ENCODE results near the gene KCNMA1. TPM values are rescaled to one million over a fixed set of nuclear protein-coding genes. Genes with fewer than 3 reads are reported as not detected.

Gene KCNMA1
- polyA plus RNA-seq, 1 of the 3 experiments (the other 2 are of a cell fraction) = 107 TPM

DNA sequence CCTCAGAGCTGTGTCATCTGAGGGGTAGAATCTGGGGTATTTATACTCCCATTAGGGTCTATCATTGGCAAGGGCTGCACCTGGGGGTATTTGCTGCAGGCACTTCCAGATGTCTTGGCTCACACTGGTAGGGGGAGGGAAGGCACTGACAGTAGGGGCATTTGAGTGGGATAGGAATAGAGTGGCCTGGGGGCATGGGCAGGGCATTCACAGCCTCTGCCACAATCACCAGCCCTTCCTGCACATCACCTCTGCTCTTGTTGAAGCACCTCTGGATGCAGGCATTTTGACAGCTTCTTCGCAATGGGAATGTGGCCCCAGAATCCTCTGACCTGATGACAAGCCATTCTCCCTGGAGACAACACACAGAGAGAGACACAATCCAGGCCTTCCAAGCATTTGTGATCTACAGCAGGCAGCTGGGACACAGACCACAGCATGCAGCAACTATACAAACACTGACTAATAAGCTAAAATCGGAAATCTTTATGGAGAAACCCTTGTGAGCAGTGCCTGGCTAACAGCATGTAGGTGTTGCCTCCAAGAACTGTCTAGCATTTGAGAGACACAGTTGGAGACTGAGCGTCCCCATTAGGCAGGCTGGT is 178.5 kb downstream of the KCNMA1 start:
- Histone ChIP-seq H3F3A (replicated peaks; ENCODE audit: insufficient read depth) (no peaks in the 10 kb centered on the region), H3K27ac (ENCODE audit: low read depth in 2 of 2, low read length in 1 of 2) (no peak overlapping the region; a peak in 1 of 4 replicates), H3K4me1 (ENCODE audit: control insufficient read depth in 1 of 2, insufficient read depth in 2 of 2, low read depth in 1 of 2, low read length in 1 of 2) (peaks cover 0 to 18% of the 10 kb centered on the region in 2 experiments; a peak in 2 of 4 replicates), H3K9me2 (no peaks in the 10 kb centered on the region), H3K27me3 (ENCODE audit: insufficient read depth) (no peaks in the 10 kb centered on the region), H3K36me3 (replicated peaks in 1 of 2; ENCODE audit: control insufficient read depth in 1 of 2, insufficient read depth in 2 of 2, low read length in 1 of 2) (peaks cover 0 to 4% of the 10 kb centered on the region in 2 experiments), H4K20me1 (ENCODE audit: insufficient read depth) (no peaks in the 10 kb centered on the region), H2AFZ (ENCODE audit: low read depth) (no peak overlapping the region), H3K79me2 (ENCODE audit: insufficient read depth) (no peaks in the 10 kb centered on the region), H3K9me3 (no peaks in the 10 kb centered on the region), H3K4me3 (ENCODE audit: low read depth in 2 of 2, low read length in 1 of 2) (no peak overlapping the region), H3K4me2 (no peak overlapping the region), H3K9ac (no peak overlapping the region)
- POLR2A ChIA-PET = no interaction called here
- CTCF ChIA-PET = interaction anchor here (0.9 to 2.1 kb wide), 6 partner anchors 71 to 285 kb away, joined by 3 to 6 read pairs (median 4); partner anchors contain the start of gene KCNMA1
- TF ChIP-seq TCF12 (IDR thresholded peaks at IDR 0.05) (peak; percentile 59), CHD2 (IDR thresholded peaks at IDR 0.05; ENCODE audit: low read length, partially characterized antibody) (no peak)
- no peak for DNase-seq
- 74% methylated on average over 2 of the region's 3 CpGs for WGBS (ENCODE audit: low lambda C conversion rate)

DNA sequence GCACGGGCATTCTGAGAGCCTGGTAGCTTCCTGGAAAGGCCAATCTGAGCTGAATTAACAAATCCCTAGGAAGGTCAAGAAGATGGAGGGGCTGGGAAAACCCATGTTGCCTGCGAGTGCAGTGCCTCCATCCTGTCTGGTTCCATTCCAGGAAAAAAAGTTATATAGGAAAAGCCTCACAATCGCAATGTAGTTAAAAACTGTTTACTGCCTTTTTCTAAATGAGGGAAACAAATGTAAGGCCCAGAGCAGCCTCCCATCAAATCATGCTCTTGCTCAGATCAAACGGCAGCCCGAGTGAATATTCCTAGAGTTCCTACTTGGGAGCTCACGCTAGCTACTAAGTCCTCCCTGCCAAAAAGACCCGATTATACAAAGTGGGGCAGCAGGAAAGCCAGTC is 179.9 kb downstream of the KCNMA1 start:
- peaks cover 0 to 18% of the 10 kb centered on the region in 2 experiments; a peak in 2 of 4 replicates for H3K4me1 ChIP-seq (ENCODE audit: control insufficient read depth in 1 of 2, insufficient read depth in 2 of 2, low read depth in 1 of 2, low read length in 1 of 2)
- no peak overlapping the region for H2AFZ ChIP-seq (ENCODE audit: low read depth)
- no peaks in the 10 kb centered on the region for H3K27me3 ChIP-seq (ENCODE audit: insufficient read depth)
- no peaks in the 10 kb centered on the region for H3K9me2 ChIP-seq
- H3K9ac ChIP-seq = no peak overlapping the region
- H3F3A ChIP-seq (replicated peaks; ENCODE audit: insufficient read depth) = no peaks in the 10 kb centered on the region
- no peaks in the 10 kb centered on the region for H3K79me2 ChIP-seq (ENCODE audit: insufficient read depth)
- POLR2A ChIA-PET = no interaction called here
- no peaks in the 10 kb centered on the region for H4K20me1 ChIP-seq (ENCODE audit: insufficient read depth)
- H3K4me3 ChIP-seq (ENCODE audit: low read depth in 2 of 2, low read length in 1 of 2) = no peak overlapping the region
- WGBS (ENCODE audit: low lambda C conversion rate) = 97% methylated on average over 7 of the region's 7 CpGs
- DNase-seq = no peak
- H3K9me3 ChIP-seq = no peaks in the 10 kb centered on the region
- CTCF ChIA-PET = interaction anchor here (0.7 to 2.4 kb wide), 7 partner anchors 56 to 284 kb away, joined by 3 to 20 read pairs (median 4); no protein-coding TSS in a partner anchor
- no peak overlapping the region for H3K4me2 ChIP-seq
- no peak overlapping the region for H3K27ac ChIP-seq (ENCODE audit: low read depth in 2 of 2, low read length in 1 of 2)
- peaks cover 0 to 4% of the 10 kb centered on the region in 2 experiments for H3K36me3 ChIP-seq (replicated peaks in 1 of 2; ENCODE audit: control insufficient read depth in 1 of 2, insufficient read depth in 2 of 2, low read length in 1 of 2)
- TF ChIP-seq MXI1 (IDR thresholded peaks at IDR 0.05; ENCODE audit: low read depth, low read length) (no peak), TAF1 (IDR thresholded peaks at IDR 0.05; ENCODE audit: borderline replicate concordance, low read depth, low read length) (no peak), YY1 (IDR thresholded peaks at IDR 0.05; ENCODE audit: low read depth) (no peak), RCOR1 (IDR thresholded peaks at IDR 0.05; ENCODE audit: low read length) (no peak), CHD2 (IDR thresholded peaks at IDR 0.05; ENCODE audit: low read length, partially characterized antibody) (no peak), FOSL2 (IDR thresholded peaks at IDR 0.05; ENCODE audit: borderline replicate concordance, low read depth) (no peak), POLR2AphosphoS5 (IDR thresholded peaks at IDR 0.05; ENCODE audit: low read depth, low read length) (no peak), FOXJ3 (CRISPR knock-in tag; IDR thresholded peaks at IDR 0.05) (no peak), TEAD4 (IDR thresholded peaks at IDR 0.05; ENCODE audit: borderline replicate concordance, insufficient read depth) (no peak), JUND (IDR thresholded peaks at IDR 0.05) (no peak), ELF1 (IDR thresholded peaks at IDR 0.05) (no peak)
- TF ChIP-seq, protein P1, sequence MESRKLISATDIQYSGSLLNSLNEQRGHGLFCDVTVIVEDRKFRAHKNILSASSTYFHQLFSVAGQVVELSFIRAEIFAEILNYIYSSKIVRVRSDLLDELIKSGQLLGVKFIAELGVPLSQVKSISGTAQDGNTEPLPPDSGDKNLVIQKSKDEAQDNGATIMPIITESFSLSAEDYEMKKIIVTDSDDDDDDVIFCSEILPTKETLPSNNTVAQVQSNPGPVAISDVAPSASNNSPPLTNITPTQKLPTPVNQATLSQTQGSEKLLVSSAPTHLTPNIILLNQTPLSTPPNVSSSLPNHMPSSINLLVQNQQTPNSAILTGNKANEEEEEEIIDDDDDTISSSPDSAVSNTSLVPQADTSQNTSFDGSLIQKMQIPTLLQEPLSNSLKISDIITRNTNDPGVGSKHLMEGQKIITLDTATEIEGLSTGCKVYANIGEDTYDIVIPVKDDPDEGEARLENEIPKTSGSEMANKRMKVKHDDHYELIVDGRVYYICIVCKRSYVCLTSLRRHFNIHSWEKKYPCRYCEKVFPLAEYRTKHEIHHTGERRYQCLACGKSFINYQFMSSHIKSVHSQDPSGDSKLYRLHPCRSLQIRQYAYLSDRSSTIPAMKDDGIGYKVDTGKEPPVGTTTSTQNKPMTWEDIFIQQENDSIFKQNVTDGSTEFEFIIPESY (IDR thresholded peaks at IDR 0.05; ENCODE audit: borderline replicate concordance, low read depth) = no peak
- TF ChIP-seq, protein P2, sequence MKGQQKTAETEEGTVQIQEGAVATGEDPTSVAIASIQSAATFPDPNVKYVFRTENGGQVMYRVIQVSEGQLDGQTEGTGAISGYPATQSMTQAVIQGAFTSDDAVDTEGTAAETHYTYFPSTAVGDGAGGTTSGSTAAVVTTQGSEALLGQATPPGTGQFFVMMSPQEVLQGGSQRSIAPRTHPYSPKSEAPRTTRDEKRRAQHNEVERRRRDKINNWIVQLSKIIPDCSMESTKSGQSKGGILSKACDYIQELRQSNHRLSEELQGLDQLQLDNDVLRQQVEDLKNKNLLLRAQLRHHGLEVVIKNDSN (IDR thresholded peaks at IDR 0.05; ENCODE audit: borderline replicate concordance, low read depth) = no peak
- TF ChIP-seq, protein P3, sequence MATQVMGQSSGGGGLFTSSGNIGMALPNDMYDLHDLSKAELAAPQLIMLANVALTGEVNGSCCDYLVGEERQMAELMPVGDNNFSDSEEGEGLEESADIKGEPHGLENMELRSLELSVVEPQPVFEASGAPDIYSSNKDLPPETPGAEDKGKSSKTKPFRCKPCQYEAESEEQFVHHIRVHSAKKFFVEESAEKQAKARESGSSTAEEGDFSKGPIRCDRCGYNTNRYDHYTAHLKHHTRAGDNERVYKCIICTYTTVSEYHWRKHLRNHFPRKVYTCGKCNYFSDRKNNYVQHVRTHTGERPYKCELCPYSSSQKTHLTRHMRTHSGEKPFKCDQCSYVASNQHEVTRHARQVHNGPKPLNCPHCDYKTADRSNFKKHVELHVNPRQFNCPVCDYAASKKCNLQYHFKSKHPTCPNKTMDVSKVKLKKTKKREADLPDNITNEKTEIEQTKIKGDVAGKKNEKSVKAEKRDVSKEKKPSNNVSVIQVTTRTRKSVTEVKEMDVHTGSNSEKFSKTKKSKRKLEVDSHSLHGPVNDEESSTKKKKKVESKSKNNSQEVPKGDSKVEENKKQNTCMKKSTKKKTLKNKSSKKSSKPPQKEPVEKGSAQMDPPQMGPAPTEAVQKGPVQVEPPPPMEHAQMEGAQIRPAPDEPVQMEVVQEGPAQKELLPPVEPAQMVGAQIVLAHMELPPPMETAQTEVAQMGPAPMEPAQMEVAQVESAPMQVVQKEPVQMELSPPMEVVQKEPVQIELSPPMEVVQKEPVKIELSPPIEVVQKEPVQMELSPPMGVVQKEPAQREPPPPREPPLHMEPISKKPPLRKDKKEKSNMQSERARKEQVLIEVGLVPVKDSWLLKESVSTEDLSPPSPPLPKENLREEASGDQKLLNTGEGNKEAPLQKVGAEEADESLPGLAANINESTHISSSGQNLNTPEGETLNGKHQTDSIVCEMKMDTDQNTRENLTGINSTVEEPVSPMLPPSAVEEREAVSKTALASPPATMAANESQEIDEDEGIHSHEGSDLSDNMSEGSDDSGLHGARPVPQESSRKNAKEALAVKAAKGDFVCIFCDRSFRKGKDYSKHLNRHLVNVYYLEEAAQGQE (IDR thresholded peaks at IDR 0.05; ENCODE audit: low read depth, low read length) = no peak
- TF ChIP-seq, protein P4, sequence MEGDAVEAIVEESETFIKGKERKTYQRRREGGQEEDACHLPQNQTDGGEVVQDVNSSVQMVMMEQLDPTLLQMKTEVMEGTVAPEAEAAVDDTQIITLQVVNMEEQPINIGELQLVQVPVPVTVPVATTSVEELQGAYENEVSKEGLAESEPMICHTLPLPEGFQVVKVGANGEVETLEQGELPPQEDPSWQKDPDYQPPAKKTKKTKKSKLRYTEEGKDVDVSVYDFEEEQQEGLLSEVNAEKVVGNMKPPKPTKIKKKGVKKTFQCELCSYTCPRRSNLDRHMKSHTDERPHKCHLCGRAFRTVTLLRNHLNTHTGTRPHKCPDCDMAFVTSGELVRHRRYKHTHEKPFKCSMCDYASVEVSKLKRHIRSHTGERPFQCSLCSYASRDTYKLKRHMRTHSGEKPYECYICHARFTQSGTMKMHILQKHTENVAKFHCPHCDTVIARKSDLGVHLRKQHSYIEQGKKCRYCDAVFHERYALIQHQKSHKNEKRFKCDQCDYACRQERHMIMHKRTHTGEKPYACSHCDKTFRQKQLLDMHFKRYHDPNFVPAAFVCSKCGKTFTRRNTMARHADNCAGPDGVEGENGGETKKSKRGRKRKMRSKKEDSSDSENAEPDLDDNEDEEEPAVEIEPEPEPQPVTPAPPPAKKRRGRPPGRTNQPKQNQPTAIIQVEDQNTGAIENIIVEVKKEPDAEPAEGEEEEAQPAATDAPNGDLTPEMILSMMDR (IDR thresholded peaks at IDR 0.05) = no peak
- TF ChIP-seq, protein P5, sequence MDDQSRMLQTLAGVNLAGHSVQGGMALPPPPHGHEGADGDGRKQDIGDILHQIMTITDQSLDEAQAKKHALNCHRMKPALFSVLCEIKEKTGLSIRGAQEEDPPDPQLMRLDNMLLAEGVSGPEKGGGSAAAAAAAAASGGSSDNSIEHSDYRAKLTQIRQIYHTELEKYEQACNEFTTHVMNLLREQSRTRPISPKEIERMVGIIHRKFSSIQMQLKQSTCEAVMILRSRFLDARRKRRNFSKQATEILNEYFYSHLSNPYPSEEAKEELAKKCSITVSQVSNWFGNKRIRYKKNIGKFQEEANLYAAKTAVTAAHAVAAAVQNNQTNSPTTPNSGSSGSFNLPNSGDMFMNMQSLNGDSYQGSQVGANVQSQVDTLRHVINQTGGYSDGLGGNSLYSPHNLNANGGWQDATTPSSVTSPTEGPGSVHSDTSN (IDR thresholded peaks at IDR 0.05) = no peak
- TF ChIP-seq, protein P6, sequence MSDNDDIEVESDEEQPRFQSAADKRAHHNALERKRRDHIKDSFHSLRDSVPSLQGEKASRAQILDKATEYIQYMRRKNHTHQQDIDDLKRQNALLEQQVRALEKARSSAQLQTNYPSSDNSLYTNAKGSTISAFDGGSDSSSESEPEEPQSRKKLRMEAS (IDR thresholded peaks at IDR 0.05; ENCODE audit: low read depth) = no peak

All from SK-N-SH (cell line).